ENCODE data around the gene TRANK1. TPM values are rescaled to one million over a fixed set of nuclear protein-coding genes. Genes with fewer than 3 reads are reported as not detected.

The TRANK1 gene
- total RNA-seq, 1 donor from 2014 or later: 38.5 TPM

DNA sequence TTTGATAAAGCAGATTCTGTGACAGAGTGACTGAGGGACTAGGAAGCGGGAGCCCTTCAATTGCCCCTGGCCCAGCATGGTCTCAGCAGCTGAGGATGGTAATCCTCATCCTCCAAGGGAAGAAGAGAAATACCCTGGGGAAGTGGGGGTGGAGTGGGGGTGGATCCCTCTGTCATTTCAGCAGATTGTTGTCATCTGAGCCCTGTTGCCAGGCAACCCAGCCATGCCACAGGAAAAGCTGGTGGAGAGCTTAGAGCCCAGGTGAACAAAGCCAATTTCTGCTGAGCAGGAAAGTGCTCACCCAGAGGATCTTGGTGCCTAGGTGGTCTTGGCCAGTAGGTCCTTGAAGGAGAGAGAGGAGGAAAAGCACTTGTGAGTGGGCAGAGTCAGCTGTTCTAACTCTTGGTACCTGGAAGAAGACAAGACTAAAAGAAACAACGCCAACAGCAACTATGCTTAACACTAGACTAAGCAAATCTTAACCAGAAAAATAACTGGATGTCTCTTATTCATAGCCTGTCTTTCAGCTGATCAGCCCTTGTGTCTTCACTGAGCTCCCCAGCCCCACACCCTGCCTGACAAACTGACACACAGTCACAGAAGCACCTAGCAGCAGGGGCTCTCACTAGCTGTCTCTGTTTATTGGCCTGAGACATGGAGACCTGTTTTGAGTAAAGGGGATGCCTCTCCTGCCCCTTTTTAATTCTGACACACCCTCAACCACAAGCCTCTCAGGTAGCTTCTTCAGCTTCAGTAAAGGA lies 140.4 kb downstream of the TRANK1 start:
- DNase-seq (no peak), ATAC-seq (no peak)
- no peak for TF ChIP-seq CTCF (IDR thresholded peaks at IDR 0.05)
- no peaks in the 10 kb centered on the region for H3K36me3 ChIP-seq
- intact Hi-C loops (cut with DNase I): no loop called here
- H3K9me3 ChIP-seq: no peaks in the 10 kb centered on the region
- H3K27me3 ChIP-seq: no peaks in the 10 kb centered on the region
- H3K27ac ChIP-seq: no peak overlapping the region
- no peaks in the 10 kb centered on the region for H3K4me1 ChIP-seq
- no peak overlapping the region for H3K4me3 ChIP-seq

DNA sequence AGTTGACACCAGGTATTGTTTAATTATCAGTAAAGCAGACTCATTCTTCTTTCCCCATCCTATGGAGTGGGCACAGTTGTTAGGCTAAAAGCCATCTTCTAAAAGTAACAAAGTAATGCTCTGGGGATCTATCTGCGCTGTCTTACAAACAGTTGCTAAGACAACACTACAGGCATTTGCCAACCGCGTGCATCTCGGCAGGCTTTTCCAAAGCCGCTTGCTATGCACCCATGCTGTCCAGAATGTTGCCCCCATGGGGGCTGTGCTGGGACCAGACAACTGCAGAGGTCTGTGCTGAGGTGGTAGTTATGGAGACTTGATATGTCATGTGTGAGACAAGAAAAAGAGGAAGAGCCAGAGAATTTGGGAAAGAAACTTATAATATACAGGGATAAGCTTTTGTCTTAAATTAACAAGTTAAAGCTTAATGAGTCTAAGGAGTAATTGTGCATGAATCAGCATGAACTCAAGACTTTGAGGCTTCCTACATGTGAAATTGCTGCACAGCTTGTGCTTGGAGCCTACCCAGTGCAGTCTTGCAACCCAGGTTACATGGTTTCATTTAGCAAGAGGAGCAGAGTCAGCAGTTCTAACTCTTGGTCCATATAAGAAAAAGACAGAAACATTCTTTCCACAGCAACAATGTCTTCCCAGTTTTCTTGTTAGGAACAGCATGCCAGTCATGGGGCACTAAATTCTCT lies 141.6 kb downstream of the TRANK1 start:
- no peak overlapping the region for H3K27ac ChIP-seq
- no peak for ATAC-seq
- H3K9me3 ChIP-seq: no peaks in the 10 kb centered on the region
- H3K27me3 ChIP-seq: no peaks in the 10 kb centered on the region
- intact Hi-C loops (cut with DNase I): no loop called here
- DNase-seq: no peak
- no peak overlapping the region for H3K4me3 ChIP-seq
- no peak for TF ChIP-seq CTCF (IDR thresholded peaks at IDR 0.05)
- no peaks in the 10 kb centered on the region for H3K4me1 ChIP-seq
- H3K36me3 ChIP-seq: no peaks in the 10 kb centered on the region

DNA sequence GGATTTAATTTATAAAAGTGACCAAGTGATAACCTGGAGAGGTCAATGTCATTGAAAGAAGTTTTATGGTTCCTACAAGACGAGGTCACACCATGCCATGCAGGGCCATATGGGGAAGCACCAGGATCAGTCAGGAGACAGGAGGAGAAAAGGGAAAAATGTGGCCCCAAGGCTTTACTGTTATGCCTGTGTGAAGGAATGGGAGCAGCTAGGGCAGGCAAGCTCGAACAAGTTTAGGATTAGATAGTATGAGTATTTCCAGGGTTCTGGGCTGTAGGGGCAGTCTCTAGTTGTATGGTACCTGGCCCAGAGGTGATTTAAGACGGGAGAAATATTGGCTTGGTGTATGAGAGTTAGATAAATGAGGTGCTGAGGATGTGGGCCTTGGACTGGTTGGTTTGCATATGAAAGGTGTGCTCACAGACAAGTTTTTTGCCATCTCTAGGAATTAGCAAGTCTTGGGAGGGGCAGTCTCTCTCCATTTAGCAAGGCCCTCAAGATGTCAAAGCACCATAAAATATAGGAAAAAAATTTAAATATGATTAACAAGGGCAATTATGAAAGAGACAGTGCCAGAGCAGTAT lies 144.2 kb downstream of the TRANK1 start:
- H3K4me3 ChIP-seq: no peak overlapping the region
- no peaks in the 10 kb centered on the region for H3K36me3 ChIP-seq
- H3K4me1 ChIP-seq: no peaks in the 10 kb centered on the region
- H3K27me3 ChIP-seq: no peaks in the 10 kb centered on the region
- ATAC-seq: no peak
- TF ChIP-seq CTCF (IDR thresholded peaks at IDR 0.05): no peak
- H3K9me3 ChIP-seq: no peaks in the 10 kb centered on the region
- intact Hi-C loops (cut with DNase I): no loop called here
- H3K27ac ChIP-seq: no peak overlapping the region
- DNase-seq: no peak

DNA sequence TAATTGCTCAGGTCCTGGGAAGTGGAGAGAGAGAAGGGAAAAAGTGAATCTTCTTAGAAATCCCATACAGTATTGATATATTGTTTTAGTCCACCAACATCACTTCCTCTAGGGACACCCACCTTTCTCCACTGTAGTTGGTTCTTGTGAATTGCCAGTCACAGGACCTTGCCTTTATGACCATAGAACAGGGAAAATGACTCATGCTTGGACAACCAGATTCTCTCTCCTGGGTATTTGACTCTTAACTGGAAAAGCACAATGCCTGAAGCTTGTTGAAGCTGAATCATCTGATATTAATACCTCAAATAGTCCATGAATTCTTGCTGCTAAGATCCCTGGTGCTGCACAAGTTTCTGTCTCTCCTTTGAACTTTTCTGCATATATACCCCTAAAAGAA lies 148.0 kb downstream of the TRANK1 start:
- H3K27ac ChIP-seq: no peak overlapping the region
- no peak overlapping the region for H3K4me3 ChIP-seq
- intact Hi-C loops (cut with DNase I): no loop called here
- no peaks in the 10 kb centered on the region for H3K27me3 ChIP-seq
- ATAC-seq (no peak), DNase-seq (no peak)
- H3K4me1 ChIP-seq: no peaks in the 10 kb centered on the region
- H3K36me3 ChIP-seq: no peaks in the 10 kb centered on the region
- no peak for TF ChIP-seq CTCF (IDR thresholded peaks at IDR 0.05)
- no peaks in the 10 kb centered on the region for H3K9me3 ChIP-seq

DNA sequence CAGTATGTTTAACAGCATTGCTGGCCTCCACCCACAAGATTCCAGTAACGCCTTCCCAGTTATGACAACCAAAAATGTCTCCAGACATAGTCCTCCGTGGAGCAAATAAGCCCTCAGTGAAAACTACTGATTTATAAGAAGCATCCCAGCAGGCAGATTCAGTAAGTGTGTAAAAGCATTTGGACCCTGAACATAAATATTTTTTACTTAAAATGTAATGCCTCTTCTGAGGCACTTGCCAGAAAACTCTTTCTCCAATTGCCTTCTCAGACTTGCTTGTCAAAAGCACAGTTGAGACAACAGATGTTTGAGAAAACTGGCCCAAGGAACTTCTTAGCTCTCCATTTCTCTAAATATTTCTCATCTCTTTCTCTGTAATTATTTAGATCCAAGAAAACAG lies 148.7 kb downstream of the TRANK1 start:
- H3K27me3 ChIP-seq: no peaks in the 10 kb centered on the region
- TF ChIP-seq CTCF (IDR thresholded peaks at IDR 0.05): no peak

More for the DNA sequence above, 148.7 kb downstream of the TRANK1 start:
- no peak for DNase-seq
- intact Hi-C loops (cut with DNase I): no loop called here
- ATAC-seq: no peak
- Histone ChIP-seq H3K4me3 (no peak overlapping the region), H3K9me3 (no peaks in the 10 kb centered on the region), H3K27ac (no peak overlapping the region), H3K4me1 (no peaks in the 10 kb centered on the region), H3K36me3 (no peaks in the 10 kb centered on the region)
